ENCODE data around the gene NRP2.

DNA sequence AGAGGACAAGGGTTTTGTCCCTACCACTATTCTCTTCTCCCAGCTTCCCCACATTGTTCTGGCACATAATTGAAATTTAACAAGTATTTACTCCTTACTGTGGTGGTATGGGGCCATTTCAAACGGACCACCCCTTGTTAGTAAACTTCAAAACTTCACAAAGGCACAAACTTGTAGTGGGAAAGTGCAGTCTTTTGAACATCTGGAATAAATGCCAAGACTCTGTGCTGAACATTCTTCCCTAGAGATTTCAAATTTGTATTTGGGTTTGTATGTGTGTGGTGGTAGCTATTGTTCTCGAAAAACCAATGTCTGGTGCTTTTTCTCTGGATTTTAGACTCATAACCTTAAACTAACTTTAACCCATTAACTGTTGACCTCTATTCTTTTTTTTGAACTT is 151.6 kb downstream of the NRP2 start:
- TF ChIP-seq POLR2A (IDR thresholded peaks at IDR 0.05; ENCODE audit: low read length), result no peak
- no peak for TF ChIP-seq GATA1 (IDR thresholded peaks at IDR 0.05; ENCODE audit: low read depth, low read length)

All from erythroblast (primary cell).